GM12878 (cell line): ENCODE data around the gene COBLL1. TPM values are rescaled to one million over a fixed set of nuclear protein-coding genes. Genes with fewer than 3 reads are reported as not detected.

Experiments used
- ATAC-seq: fragments of 200-7000 bp; cut with Tn5 transposase; 3 replicates; pipeline ENCODE4 v1.9.1; 2020; ENCODE audit warnings: mild to moderate bottlenecking, moderate library complexity
- BruUV-seq: library from RNA; stranded (reverse); fragments of 400-500 nt; replicated peaks from 2 replicates; lab custom pipeline; 2021; lab: Mats Ljungman, UMichigan
- CTCF ChIA-PET: fragments of 300-600 bp; sonication (Branson Sonifier 250); formaldehyde crosslinking; extraction: SDS; loops from one replicate; lab custom pipeline; 2021; ENCODE audit warnings: inconsistent platforms; lab: Yijun Ruan, JAX
- POLR2A ChIA-PET: fragments of 350-600 bp; formaldehyde crosslinking; extraction: SDS; loops from one replicate; lab custom pipeline; 2021; ENCODE audit warnings: inconsistent platforms; lab: Charles Lee
- RAD21 ChIA-PET: fragments of 300-600 bp; sonication (Branson Sonifier 250); formaldehyde crosslinking; loops from one replicate; lab custom pipeline; 2023; ENCODE audit warnings: antibody characterized with exemption; ENCODE audit not compliant: unreplicated experiment; lab: Charles Lee
- SMC1A ChIA-PET: fragments of 300-600 bp; sonication (Branson Sonifier 250); formaldehyde crosslinking; loops from one replicate; lab custom pipeline; 2023; ENCODE audit not compliant: unreplicated experiment, uncharacterized antibody; lab: Charles Lee
- DNase-seq: peaks from one replicate; pipeline ENCODE4 v3.0.0-alpha.2; 2011; ENCODE audit warnings: low read depth, low spot score
- FAIRE-seq: peaks from 3 replicates; lab custom pipeline; 2011; peaks lifted over from hg19 to GRCh38; lab: Jason Lieb, UNC
- H2AFZ ChIP-seq: 2 replicates; pipeline ENCODE4 v1.6.0; 2011; ENCODE audit warnings: low read depth, low read length, control low read depth; ENCODE audit not compliant: control insufficient read depth
- H3K27ac ChIP-seq: 2 replicates; pipeline ENCODE4 v1.5.1; 2011; ENCODE audit warnings: control low read depth; ENCODE audit not compliant: control insufficient read depth, insufficient read depth
- H3K27me3 ChIP-seq, 2 experiments: replicated peaks in 1 of 2; 2 replicates each; pipeline versions ENCODE4 v1.6.0 to v1.6.1; 2011; ENCODE audit warnings: low read length in 1 of 2; ENCODE audit not compliant: control insufficient read depth in 2 of 2, insufficient read depth in 2 of 2
- H3K36me3 ChIP-seq, 2 experiments: 2 replicates each; pipeline ENCODE4 v1.5.1; 2011; ENCODE audit warnings: low read length in 1 of 2; ENCODE audit not compliant: control insufficient read depth in 2 of 2, insufficient read depth in 2 of 2
- H3K4me1 ChIP-seq: 2 replicates; pipeline ENCODE4 v1.6.1; 2011; ENCODE audit warnings: mild to moderate bottlenecking, low read length, moderate library complexity, mixed read lengths; ENCODE audit not compliant: control insufficient read depth, insufficient read depth
- H3K4me2 ChIP-seq: 2 replicates; pipeline ENCODE4 v1.6.0; 2011; ENCODE audit warnings: control low read depth; ENCODE audit not compliant: control insufficient read depth, insufficient read depth
- H3K4me3 ChIP-seq: fragments of 200-600 bp; sonication (generic); 2 replicates; pipeline ENCODE4 v1.5.1; 2016
- H3K79me2 ChIP-seq: 2 replicates; pipeline ENCODE4 v1.6.0; 2011; ENCODE audit warnings: low read length; ENCODE audit not compliant: control insufficient read depth, insufficient read depth
- H3K9ac ChIP-seq: 2 replicates; pipeline ENCODE4 v1.8.0; 2011; ENCODE audit warnings: low read length, control low read depth, mixed read lengths; ENCODE audit not compliant: control insufficient read depth, insufficient read depth
- H3K9me3 ChIP-seq: replicated peaks from 3 replicates; pipeline ENCODE4 v1.5.1; 2011; ENCODE audit warnings: mild to moderate bottlenecking, low read length; ENCODE audit not compliant: control insufficient read depth, insufficient read depth
- H4K20me1 ChIP-seq: 2 replicates; pipeline ENCODE4 v1.6.0; 2011; ENCODE audit not compliant: control insufficient read depth, insufficient read depth
- BRCA1 ChIP-seq: IDR thresholded peaks from 2 replicates; pipeline ENCODE4 v1.6.1; 2011; ENCODE audit warnings: low read depth, low read length, improper control_type of control experiment
- E4F1 ChIP-seq: fragments of 450-650 bp; IDR thresholded peaks from 2 replicates; pipeline ENCODE4 v1.6.1; 2018; ENCODE audit warnings: borderline replicate concordance, mild to moderate bottlenecking; ENCODE audit not compliant: partially characterized antibody
- EP300 ChIP-seq, 2 experiments: fragments of 150-350 bp in 1 of 2; IDR thresholded peaks; 2 replicates each; pipeline ENCODE4 v1.6.1; 2011 to 2012; ENCODE audit warnings: low read depth in 2 of 2, low read length in 2 of 2, borderline replicate concordance in 1 of 2, improper control_type of control experiment in 1 of 2, inconsistent platforms in 1 of 2; ENCODE audit not compliant: control insufficient read depth in 1 of 2
- ESRRA ChIP-seq: IDR thresholded peaks from 2 replicates; pipeline ENCODE4 v1.6.1; 2012; ENCODE audit warnings: mild to moderate bottlenecking, low read length, improper control_type of control experiment
- HDGF ChIP-seq: fragments of 450-650 bp; IDR thresholded peaks from 2 replicates; pipeline ENCODE4 v1.6.1; 2016; ENCODE audit warnings: antibody characterized with exemption
- NFYA ChIP-seq: IDR thresholded peaks from 2 replicates; pipeline ENCODE4 v1.6.1; 2011; ENCODE audit warnings: low read depth, mild to moderate bottlenecking, low read length, improper control_type of control experiment, borderline replicate concordance
- NR2F1 ChIP-seq: fragments of 450-650 bp; conservative IDR thresholded peaks from 2 replicates; pipeline ENCODE4 v1.6.1; 2017; ENCODE audit warnings: mild to moderate bottlenecking
- SMAD5 ChIP-seq: IDR thresholded peaks from 2 replicates; pipeline ENCODE4 v1.6.1; 2016; ENCODE audit warnings: antibody characterized with exemption, low read depth
- SRF ChIP-seq, 2 experiments: IDR thresholded peaks; 2 replicates each; pipeline ENCODE4 v1.6.1; 2011; ENCODE audit warnings: low read depth in 2 of 2, low read length in 2 of 2, mild to moderate bottlenecking in 1 of 2, moderate library complexity in 1 of 2
- WGBS: methylation state at CpG from one replicate; pipeline ENCODE4 v1.1.6; 2016; ENCODE audit warnings: low lambda C conversion rate; ENCODE audit not compliant: insufficient replicate concordance, insufficient coverage; ENCODE audit errors: missing lambda C conversion rate; 5-methylcytosine and 5-hydroxymethylcytosine counted together
- in situ Hi-C: fragments of 300-500 bp; cut with MboI; formaldehyde crosslinking; loops from 9 replicates; pipeline ENCODE4 v1.14.3; 2018; ENCODE audit warnings: mixed read lengths
- intact Hi-C: fragments of 100-400 bp; cut with micrococcal nuclease; formaldehyde crosslinking; loops from one replicate; pipeline ENCODE4 v1.14.2; 2022; ENCODE audit not compliant: unreplicated experiment
- polyA plus RNA-seq, 11 experiments: library from polyadenylated mRNA; depleted of rRNA in 4 of 11; unstranded in 6 of 11; stranded (reverse) in 5 of 11; fragments of >200 nt; fragmentation: Nextera tagmentation in 4 of 11; fragmentation: Illumina TruSeq in 1 of 11; extraction: Ambion mirVana in 4 of 11; extraction: Trizol in 1 of 11; gene quantifications; 1 replicate in 1 of 11; 2 replicates in 10 of 11; pipeline versions ENCODE4 v1.2.1 to v1.2.3, GENCODE V29; 2011 to 2016; ENCODE audit warnings: inconsistent platforms in 2 of 11, missing spikeins in 2 of 11, low read depth in 1 of 11
- total RNA-seq, 4 experiments: library from RNA; depleted of rRNA in 3 of 4; stranded (reverse); fragments of >200 nt in 3 of 4; fragmentation: Illumina TruSeq in 1 of 4; extraction: Trizol in 1 of 4; gene quantifications; 2 replicates each; pipeline versions ENCODE4 v1.2.1 to v1.2.3, GENCODE V29; 2013 to 2021
- TF ChIP-seq, protein P1 (sequence below): fragments of 450-650 bp; IDR thresholded peaks from 2 replicates; pipeline ENCODE4 v1.6.1; 2017; ENCODE audit warnings: mild to moderate bottlenecking, low read depth, inconsistent platforms; ENCODE audit not compliant: poor library complexity, severe bottlenecking

The COBLL1 gene
- total and polyA plus RNA-seq, 10 of the 15 experiments (the other 5 are each of a cell fraction or from before 2014, with no cell fraction given): 0.46 TPM; not detected in 9

- TF ChIP-seq, protein P1, sequence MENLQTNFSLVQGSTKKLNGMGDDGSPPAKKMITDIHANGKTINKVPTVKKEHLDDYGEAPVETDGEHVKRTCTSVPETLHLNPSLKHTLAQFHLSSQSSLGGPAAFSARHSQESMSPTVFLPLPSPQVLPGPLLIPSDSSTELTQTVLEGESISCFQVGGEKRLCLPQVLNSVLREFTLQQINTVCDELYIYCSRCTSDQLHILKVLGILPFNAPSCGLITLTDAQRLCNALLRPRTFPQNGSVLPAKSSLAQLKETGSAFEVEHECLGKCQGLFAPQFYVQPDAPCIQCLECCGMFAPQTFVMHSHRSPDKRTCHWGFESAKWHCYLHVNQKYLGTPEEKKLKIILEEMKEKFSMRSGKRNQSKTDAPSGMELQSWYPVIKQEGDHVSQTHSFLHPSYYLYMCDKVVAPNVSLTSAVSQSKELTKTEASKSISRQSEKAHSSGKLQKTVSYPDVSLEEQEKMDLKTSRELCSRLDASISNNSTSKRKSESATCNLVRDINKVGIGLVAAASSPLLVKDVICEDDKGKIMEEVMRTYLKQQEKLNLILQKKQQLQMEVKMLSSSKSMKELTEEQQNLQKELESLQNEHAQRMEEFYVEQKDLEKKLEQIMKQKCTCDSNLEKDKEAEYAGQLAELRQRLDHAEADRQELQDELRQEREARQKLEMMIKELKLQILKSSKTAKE: no peak
- TF ChIP-seq NR2F1 (no peak), SRF (IDR thresholded peaks at IDR 0.05; ENCODE audit: low read depth in 2 of 2, low read length in 2 of 2) (no peak), E4F1 (no peak)
Measured at GRCh38 chr2:164644036-164644700, 197.5 kb downstream of the COBLL1 start (continued).

GRCh38 chr2:164642946-164643555 lies 198.6 kb downstream of the COBLL1 start:
- Histone ChIP-seq H4K20me1 (no peaks in the 10 kb centered on the region), H3K27ac (no peak overlapping the region), H3K4me2 (no peak overlapping the region), H3K36me3 (no peaks in the 10 kb centered on the region), H3K27me3 (no peaks in the 10 kb centered on the region), H3K9ac (no peak overlapping the region), H2AFZ (no peak overlapping the region), H3K4me3 (no peak overlapping the region), H3K4me1 (no peaks in the 10 kb centered on the region), H3K9me3 (no peaks in the 10 kb centered on the region), H3K79me2 (no peaks in the 10 kb centered on the region)
- ChIA-PET SMC1A (no interaction called here), POLR2A (no interaction called here), RAD21 (no interaction called here), CTCF (interaction anchor here (1.5 kb wide), 1 partner anchor 24 kb away, joined by 3 read pairs; no protein-coding TSS in a partner anchor)
- TF ChIP-seq ESRRA (no peak), BRCA1 (no peak), EP300 (IDR thresholded peaks at IDR 0.05; ENCODE audit: borderline replicate concordance in 1 of 2, control insufficient read depth in 1 of 2, low read depth in 2 of 2, low read length in 2 of 2) (no peak), NFYA (no peak), SMAD5 (no peak), HDGF (no peak)
- ATAC-seq (no peak), DNase-seq (no peak), FAIRE-seq (no peak)
- intact Hi-C loops: no loop called here
- in situ Hi-C loops: no loop called here
- no TSS peak for BruUV-seq
- 41% methylated on average over 8 of the region's 8 CpGs for WGBS
